PC-9 (cell line): Measurements from ENCODE around the gene ANXA11. TPM values are rescaled to one million over a fixed set of nuclear protein-coding genes. Genes with fewer than 3 reads are reported as not detected.

Experiments used
- BruUV-seq: library from RNA; stranded (reverse); fragments of 400-500 nt; replicated peaks from 2 replicates; lab custom pipeline; 2021; lab: Mats Ljungman, UMichigan
- CTCF ChIA-PET: fragments of 300-600 bp; sonication (Branson Sonifier 250); formaldehyde crosslinking; loops from one replicate; lab custom pipeline; 2022; ENCODE audit warnings: antibody characterized with exemption; lab: Charles Lee
- POLR2A ChIA-PET: fragments of 300-600 bp; sonication (Branson Sonifier 250); formaldehyde crosslinking; loops from one replicate; lab custom pipeline; 2022; ENCODE audit warnings: antibody characterized with exemption; ENCODE audit not compliant: unreplicated experiment; lab: Charles Lee
- DNase-seq, 2 experiments: peaks; one replicate each; pipeline versions ENCODE4 v3.0.0 to v3.0.0-alpha.2; 2015 to 2022; ENCODE audit warnings: mixed read lengths in 1 of 2
- H2AFZ ChIP-seq: fragments of 200-600 bp; sonication (generic); 2 replicates; pipeline ENCODE4 v1.8.1; 2017; ENCODE audit warnings: antibody characterized with exemption
- H3F3A ChIP-seq: fragments of 200-600 bp; sonication (generic); 2 replicates; pipeline ENCODE4 v1.8.1; 2017; ENCODE audit warnings: antibody characterized with exemption, mild to moderate bottlenecking, low read depth; ENCODE audit not compliant: insufficient read depth
- H3K27ac ChIP-seq: fragments of 200-600 bp; sonication (generic); 2 replicates; pipeline ENCODE4 v1.6.1; 2016; ENCODE audit warnings: mixed run types
- H3K27me3 ChIP-seq: fragments of 200-600 bp; sonication (generic); 2 replicates; pipeline ENCODE4 v1.6.1; 2016; ENCODE audit warnings: low read depth, mixed run types; ENCODE audit not compliant: insufficient read depth
- H3K36me3 ChIP-seq: fragments of 200-600 bp; sonication (generic); 2 replicates; pipeline ENCODE4 v1.6.1; 2016; ENCODE audit warnings: low read depth, mixed run types
- H3K4me1 ChIP-seq: fragments of 200-600 bp; sonication (generic); replicated peaks from 2 replicates; pipeline ENCODE4 v1.6.1; 2016; ENCODE audit warnings: mixed run types; ENCODE audit not compliant: insufficient read depth
- H3K4me2 ChIP-seq: fragments of 200-600 bp; sonication (generic); 2 replicates; pipeline ENCODE4 v1.6.1; 2017; ENCODE audit warnings: mixed run types
- H3K4me3 ChIP-seq: fragments of 200-600 bp; sonication (generic); 2 replicates; pipeline ENCODE4 v1.6.1; 2016; ENCODE audit warnings: mixed run types
- H3K79me2 ChIP-seq: fragments of 200-600 bp; sonication (generic); 2 replicates; pipeline ENCODE4 v1.6.1; 2017; ENCODE audit warnings: low read depth, mixed run types
- H3K9me2 ChIP-seq: fragments of 200-600 bp; sonication (generic); 2 replicates; pipeline ENCODE4 v1.8.1; 2017; ENCODE audit warnings: mild to moderate bottlenecking; ENCODE audit not compliant: insufficient read depth
- H3K9me3 ChIP-seq: fragments of 200-600 bp; sonication (generic); 2 replicates; pipeline ENCODE4 v1.8.1; 2016; ENCODE audit warnings: low read depth; ENCODE audit not compliant: insufficient read depth
- H4K20me1 ChIP-seq: fragments of 200-600 bp; sonication (generic); 2 replicates; pipeline ENCODE4 v1.8.1; 2017; ENCODE audit not compliant: insufficient read depth
- EZH2 ChIP-seq: fragments of 200-600 bp; sonication (generic); IDR thresholded peaks from 2 replicates; pipeline ENCODE4 v1.8.0; 2017; ENCODE audit warnings: antibody characterized with exemption, low read depth
- intact Hi-C: fragments of 100-400 bp; cut with micrococcal nuclease; formaldehyde crosslinking; loops from one replicate; pipeline ENCODE4 v1.10.0; 2022; ENCODE audit not compliant: unreplicated experiment
- total RNA-seq: library from RNA; stranded (reverse); gene quantifications from 2 replicates; pipeline ENCODE4 v1.2.3, GENCODE V29; 2021
- TF ChIP-seq, protein P1 (sequence below): fragments of 200-600 bp; sonication (generic); conservative IDR thresholded peaks from 2 replicates; pipeline ENCODE4 v1.6.1; 2017; ENCODE audit warnings: mixed run types, antibody characterized with exemption, mild to moderate bottlenecking, moderate library complexity

The ANXA11 gene
- total RNA-seq, 1 experiment from 2014 or later: 318 TPM

DNA sequence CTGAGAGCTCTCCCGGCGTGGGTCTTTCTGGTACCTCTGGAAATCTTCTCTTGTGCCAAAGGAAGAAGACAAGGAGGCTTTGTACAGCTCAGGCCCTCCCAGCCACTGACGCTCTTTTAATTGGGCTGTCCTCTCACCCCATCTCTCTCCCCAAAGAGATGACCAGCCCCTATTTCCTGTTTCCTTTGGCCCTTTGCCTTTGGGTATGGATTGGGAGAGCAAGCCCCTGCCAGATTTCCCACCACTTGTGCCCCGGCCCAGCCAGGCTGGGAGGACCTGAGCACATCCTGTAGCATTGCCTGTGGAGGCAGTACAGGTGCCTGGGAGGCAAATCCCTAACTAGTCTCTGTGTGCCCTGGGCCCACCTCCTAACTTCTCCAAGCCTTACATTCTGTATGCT is 78.5 kb downstream of the ANXA11 start:
- Histone ChIP-seq H3F3A (no peaks in the 10 kb centered on the region), H3K27me3 (no peaks in the 10 kb centered on the region), H3K4me2 (no peak overlapping the region), H3K36me3 (no peaks in the 10 kb centered on the region), H2AFZ (no peak overlapping the region), H3K79me2 (no peaks in the 10 kb centered on the region), H4K20me1 (no peaks in the 10 kb centered on the region), H3K4me1 (peaks cover 11% of the 10 kb centered on the region; the same call in 1 of the 2 replicates), H3K9me2 (no peaks in the 10 kb centered on the region), H3K27ac (no peak overlapping the region), H3K4me3 (no peak overlapping the region), H3K9me3 (no peaks in the 10 kb centered on the region)
- no peak for TF ChIP-seq EZH2
- TF ChIP-seq, protein P1, sequence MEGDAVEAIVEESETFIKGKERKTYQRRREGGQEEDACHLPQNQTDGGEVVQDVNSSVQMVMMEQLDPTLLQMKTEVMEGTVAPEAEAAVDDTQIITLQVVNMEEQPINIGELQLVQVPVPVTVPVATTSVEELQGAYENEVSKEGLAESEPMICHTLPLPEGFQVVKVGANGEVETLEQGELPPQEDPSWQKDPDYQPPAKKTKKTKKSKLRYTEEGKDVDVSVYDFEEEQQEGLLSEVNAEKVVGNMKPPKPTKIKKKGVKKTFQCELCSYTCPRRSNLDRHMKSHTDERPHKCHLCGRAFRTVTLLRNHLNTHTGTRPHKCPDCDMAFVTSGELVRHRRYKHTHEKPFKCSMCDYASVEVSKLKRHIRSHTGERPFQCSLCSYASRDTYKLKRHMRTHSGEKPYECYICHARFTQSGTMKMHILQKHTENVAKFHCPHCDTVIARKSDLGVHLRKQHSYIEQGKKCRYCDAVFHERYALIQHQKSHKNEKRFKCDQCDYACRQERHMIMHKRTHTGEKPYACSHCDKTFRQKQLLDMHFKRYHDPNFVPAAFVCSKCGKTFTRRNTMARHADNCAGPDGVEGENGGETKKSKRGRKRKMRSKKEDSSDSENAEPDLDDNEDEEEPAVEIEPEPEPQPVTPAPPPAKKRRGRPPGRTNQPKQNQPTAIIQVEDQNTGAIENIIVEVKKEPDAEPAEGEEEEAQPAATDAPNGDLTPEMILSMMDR: no peak
- intact Hi-C loops: loop anchor here (10.0 kb wide), 1 partner anchor 212 kb away; no protein-coding TSS in a partner anchor
- BruUV-seq: no TSS peak
- POLR2A ChIA-PET: no interaction called here
- CTCF ChIA-PET: no interaction called here
- no peak for DNase-seq

DNA sequence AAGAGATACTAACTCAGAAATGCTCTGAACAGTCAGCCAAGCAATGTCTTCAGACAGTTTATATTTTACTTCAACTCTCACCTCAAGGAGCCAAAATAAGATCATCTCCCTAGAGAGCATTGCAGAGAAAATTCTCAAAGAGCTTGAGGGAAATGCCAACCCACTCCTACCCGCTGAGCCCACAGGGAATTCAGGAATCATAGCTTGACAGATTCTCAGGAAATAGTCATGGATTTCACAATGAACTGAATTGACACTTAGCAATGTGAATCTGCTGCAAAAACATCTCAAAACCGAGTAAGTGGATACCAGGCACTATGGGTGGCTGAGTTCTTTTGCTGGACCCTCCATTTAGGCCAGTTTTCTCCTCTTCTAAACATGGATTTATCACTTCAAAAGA is 82.6 kb downstream of the ANXA11 start:
- no peaks in the 10 kb centered on the region for H3K9me2 ChIP-seq
- TF ChIP-seq EZH2: no peak
- TF ChIP-seq, protein P1: no peak
- no peaks in the 10 kb centered on the region for H3K79me2 ChIP-seq
- no peaks in the 10 kb centered on the region for H3K27me3 ChIP-seq
- POLR2A ChIA-PET: no interaction called here
- no TSS peak for BruUV-seq
- no peak overlapping the region for H3K4me2 ChIP-seq
- H3K36me3 ChIP-seq: no peaks in the 10 kb centered on the region
- no peak overlapping the region for H3K27ac ChIP-seq
- CTCF ChIA-PET: interaction anchor here (0.6 kb wide), 1 partner anchor 69 kb away, joined by 3 read pairs; no protein-coding TSS in a partner anchor
- H3K9me3 ChIP-seq: no peaks in the 10 kb centered on the region
- 0 out of 2 replicates have a peak, but pooled peaks cover 5% of the 10 kb centered on the region for H3K4me1 ChIP-seq
- H2AFZ ChIP-seq: no peak overlapping the region
- DNase-seq: no peak
- H3F3A ChIP-seq: no peaks in the 10 kb centered on the region
- no peak overlapping the region for H3K4me3 ChIP-seq
- no peaks in the 10 kb centered on the region for H4K20me1 ChIP-seq
- intact Hi-C loops: loop anchor here (10.0 kb wide), 1 partner anchor 208 kb away; no protein-coding TSS in a partner anchor

DNA sequence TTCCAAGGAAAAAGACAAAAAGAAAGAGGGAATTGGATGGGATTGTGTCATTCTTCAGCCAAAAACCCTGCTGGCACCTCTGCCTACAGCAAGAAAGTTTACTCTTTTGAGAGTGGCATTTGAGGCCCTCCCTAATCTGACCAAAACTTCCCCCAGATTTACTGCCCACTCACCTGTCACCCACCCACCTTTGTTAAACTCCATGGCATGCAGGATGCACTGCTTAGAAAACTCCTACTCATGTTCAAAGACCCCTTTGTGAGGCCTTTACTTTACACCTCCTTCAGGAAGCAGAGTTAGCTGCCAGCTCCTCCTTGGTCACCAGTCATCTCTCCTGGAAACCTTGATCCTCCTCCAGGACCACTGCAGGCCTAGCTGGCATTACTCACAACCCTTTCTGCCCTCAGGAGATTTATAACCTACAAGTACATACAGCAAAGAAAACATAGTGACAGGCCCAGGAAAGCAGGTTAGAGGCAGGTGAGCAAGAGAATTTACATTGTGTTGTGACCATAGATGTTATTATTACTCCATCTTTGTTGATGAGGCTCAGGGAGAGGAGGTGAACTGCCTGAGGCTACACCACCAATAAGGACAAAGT is 83.1 kb downstream of the ANXA11 start:
- H3K4me1 ChIP-seq: 0 out of 2 replicates have a peak, but pooled peaks cover 5% of the 10 kb centered on the region
- H3K27me3 ChIP-seq: no peaks in the 10 kb centered on the region
- intact Hi-C loops: loop anchor here (10.0 kb wide), 1 partner anchor 207 kb away; no protein-coding TSS in a partner anchor
- H3K36me3 ChIP-seq: no peaks in the 10 kb centered on the region
- H3K79me2 ChIP-seq: no peaks in the 10 kb centered on the region
- H3K9me3 ChIP-seq: no peaks in the 10 kb centered on the region
- H3K4me2 ChIP-seq: no peak overlapping the region
- no peaks in the 10 kb centered on the region for H3F3A ChIP-seq
- no peaks in the 10 kb centered on the region for H4K20me1 ChIP-seq
- no peak overlapping the region for H3K4me3 ChIP-seq
- H3K27ac ChIP-seq: no peak overlapping the region
- DNase-seq: peak in 1 of 2 experiments; percentile 64
- BruUV-seq: no TSS peak
- no peak overlapping the region for H2AFZ ChIP-seq
- ChIA-PET POLR2A (no interaction called here), CTCF (no interaction called here)
- TF ChIP-seq EZH2: no peak
- TF ChIP-seq, protein P1: no peak
- H3K9me2 ChIP-seq: no peaks in the 10 kb centered on the region
